Panc1 (cell line): Measurements from ENCODE around the gene TENM3.

Experiments
- POLR2AphosphoS5 ChIP-seq: IDR thresholded peaks from 2 replicates; pipeline ENCODE4 v1.6.1; 2012; ENCODE audit warnings: mild to moderate bottlenecking, low read depth, low read length, moderate library complexity
- SIN3A ChIP-seq: IDR thresholded peaks from 2 replicates; pipeline ENCODE4 v1.6.1; 2012; ENCODE audit warnings: low read depth, mild to moderate bottlenecking, low read length, moderate library complexity, borderline replicate concordance; ENCODE audit not compliant: insufficient read depth
- TCF7L2 ChIP-seq: IDR thresholded peaks from 2 replicates; pipeline ENCODE4 v1.6.1; 2011; ENCODE audit warnings: mild to moderate bottlenecking, low read depth, low read length, inconsistent platforms
- TF ChIP-seq, protein P1 (sequence below), 2 experiments: IDR thresholded peaks; 2 replicates each; pipeline ENCODE4 v1.6.1; 2011 to 2012; ENCODE audit warnings: low read depth in 2 of 2, control low read depth in 1 of 2, low read length in 1 of 2, mild to moderate bottlenecking in 1 of 2, moderate library complexity in 1 of 2; ENCODE audit not compliant: insufficient read depth in 1 of 2
- TF ChIP-seq, protein P2 (sequence below): fragments of 450-650 bp; IDR thresholded peaks from 2 replicates; pipeline ENCODE4 v1.5.1; 2017; ENCODE audit warnings: mild to moderate bottlenecking

DNA sequence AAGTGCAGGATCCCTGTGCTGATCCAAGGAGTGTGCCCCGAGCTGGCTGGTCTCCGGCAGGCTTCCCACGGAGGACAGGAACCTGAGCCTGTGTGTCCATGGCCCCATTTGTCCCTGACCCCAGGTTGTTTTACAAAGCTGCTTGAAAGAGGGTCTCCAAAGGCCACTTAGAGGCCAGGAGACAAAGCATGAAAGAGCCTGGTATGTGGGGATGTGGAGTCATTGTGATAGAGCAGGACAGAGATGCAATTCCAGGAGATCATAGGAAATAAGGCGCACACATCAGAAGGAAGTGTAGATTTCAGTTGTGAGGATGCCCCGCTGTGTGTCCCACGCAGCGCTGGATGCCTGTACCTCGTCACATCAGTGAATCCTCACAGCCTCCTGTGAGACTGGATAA is 48.0 kb downstream of the TENM3 start:
- TF ChIP-seq, protein P1, sequence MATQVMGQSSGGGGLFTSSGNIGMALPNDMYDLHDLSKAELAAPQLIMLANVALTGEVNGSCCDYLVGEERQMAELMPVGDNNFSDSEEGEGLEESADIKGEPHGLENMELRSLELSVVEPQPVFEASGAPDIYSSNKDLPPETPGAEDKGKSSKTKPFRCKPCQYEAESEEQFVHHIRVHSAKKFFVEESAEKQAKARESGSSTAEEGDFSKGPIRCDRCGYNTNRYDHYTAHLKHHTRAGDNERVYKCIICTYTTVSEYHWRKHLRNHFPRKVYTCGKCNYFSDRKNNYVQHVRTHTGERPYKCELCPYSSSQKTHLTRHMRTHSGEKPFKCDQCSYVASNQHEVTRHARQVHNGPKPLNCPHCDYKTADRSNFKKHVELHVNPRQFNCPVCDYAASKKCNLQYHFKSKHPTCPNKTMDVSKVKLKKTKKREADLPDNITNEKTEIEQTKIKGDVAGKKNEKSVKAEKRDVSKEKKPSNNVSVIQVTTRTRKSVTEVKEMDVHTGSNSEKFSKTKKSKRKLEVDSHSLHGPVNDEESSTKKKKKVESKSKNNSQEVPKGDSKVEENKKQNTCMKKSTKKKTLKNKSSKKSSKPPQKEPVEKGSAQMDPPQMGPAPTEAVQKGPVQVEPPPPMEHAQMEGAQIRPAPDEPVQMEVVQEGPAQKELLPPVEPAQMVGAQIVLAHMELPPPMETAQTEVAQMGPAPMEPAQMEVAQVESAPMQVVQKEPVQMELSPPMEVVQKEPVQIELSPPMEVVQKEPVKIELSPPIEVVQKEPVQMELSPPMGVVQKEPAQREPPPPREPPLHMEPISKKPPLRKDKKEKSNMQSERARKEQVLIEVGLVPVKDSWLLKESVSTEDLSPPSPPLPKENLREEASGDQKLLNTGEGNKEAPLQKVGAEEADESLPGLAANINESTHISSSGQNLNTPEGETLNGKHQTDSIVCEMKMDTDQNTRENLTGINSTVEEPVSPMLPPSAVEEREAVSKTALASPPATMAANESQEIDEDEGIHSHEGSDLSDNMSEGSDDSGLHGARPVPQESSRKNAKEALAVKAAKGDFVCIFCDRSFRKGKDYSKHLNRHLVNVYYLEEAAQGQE (IDR thresholded peaks at IDR 0.05; ENCODE audit: insufficient read depth in 1 of 2, low read depth in 2 of 2, low read length in 1 of 2) = no peak
- TF ChIP-seq, protein P2, sequence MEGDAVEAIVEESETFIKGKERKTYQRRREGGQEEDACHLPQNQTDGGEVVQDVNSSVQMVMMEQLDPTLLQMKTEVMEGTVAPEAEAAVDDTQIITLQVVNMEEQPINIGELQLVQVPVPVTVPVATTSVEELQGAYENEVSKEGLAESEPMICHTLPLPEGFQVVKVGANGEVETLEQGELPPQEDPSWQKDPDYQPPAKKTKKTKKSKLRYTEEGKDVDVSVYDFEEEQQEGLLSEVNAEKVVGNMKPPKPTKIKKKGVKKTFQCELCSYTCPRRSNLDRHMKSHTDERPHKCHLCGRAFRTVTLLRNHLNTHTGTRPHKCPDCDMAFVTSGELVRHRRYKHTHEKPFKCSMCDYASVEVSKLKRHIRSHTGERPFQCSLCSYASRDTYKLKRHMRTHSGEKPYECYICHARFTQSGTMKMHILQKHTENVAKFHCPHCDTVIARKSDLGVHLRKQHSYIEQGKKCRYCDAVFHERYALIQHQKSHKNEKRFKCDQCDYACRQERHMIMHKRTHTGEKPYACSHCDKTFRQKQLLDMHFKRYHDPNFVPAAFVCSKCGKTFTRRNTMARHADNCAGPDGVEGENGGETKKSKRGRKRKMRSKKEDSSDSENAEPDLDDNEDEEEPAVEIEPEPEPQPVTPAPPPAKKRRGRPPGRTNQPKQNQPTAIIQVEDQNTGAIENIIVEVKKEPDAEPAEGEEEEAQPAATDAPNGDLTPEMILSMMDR = no peak
- TF ChIP-seq SIN3A = no peak
- no peak for TF ChIP-seq TCF7L2
- TF ChIP-seq POLR2AphosphoS5 = no peak
